ENCODE results near the gene MBOAT7. TPM values are rescaled to one million over a fixed set of nuclear protein-coding genes. Genes with fewer than 3 reads are reported as not detected.
A peak's percentile ranks its signal among the peaks of the same experiment; 100 is the strongest.

Gene MBOAT7
- total and polyA plus RNA-seq, 4 donors, result 10.3 to 31.5 (median 15.0) TPM

DNA sequence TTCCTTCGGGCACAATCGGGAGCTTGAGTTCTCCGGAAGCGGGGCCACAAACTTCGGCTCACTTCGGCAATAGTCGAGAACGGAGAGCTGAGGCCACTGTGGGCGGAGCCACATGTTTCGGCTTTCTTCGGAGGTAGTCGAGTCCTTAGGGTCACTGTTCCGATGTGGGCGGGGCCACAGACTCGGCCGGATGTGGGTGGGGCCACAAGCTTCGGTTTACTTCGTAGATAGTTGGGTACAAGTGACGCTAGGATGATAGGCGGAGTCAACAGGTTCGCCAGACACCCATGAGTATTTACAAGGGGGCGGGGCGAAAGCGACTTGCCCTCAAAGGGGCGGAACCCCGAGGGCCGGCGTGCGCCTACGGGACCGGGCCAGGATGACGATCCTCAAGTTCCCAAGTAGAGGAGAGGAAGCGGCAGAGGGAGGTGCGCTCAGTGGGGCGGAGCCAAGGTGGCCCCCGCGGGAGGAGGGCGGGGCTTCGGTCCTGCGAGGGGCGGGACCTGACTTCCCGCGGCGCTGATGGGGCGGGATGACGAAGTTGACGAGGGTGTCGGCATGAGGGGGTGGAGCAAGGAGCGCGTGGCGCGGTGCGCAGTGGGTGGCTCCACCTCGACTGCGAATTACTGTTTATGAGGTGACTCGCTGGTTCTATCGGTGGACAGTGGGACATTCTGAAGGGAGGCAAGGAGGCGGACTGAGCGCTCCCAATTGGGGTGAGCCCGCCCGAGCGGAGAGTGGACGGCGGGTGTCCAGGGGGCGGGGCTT, 539 bp upstream of the MBOAT7 start:
- no peaks in the 10 kb centered on the region for H3K27me3 ChIP-seq (ENCODE audit: control insufficient read depth in 4 of 4, insufficient read depth in 4 of 4, low read length in 3 of 4)
- under 1% methylated on average over 65 of the region's 65 CpGs for WGBS
- H3K9ac ChIP-seq (ENCODE audit: low read depth in 1 of 2, low read length in 2 of 2), result peak overlapping the region; percentile 77 to 96
- peaks cover 9 to 22% (median 15%) of the 10 kb centered on the region in 4 donors for H3K4me1 ChIP-seq (ENCODE audit: control insufficient read depth in 4 of 4, insufficient read depth in 4 of 4, low read length in 3 of 4)
- peak overlapping the region; percentile 58 to 80 (median 75) for H3K4me3 ChIP-seq (ENCODE audit: low read depth in 1 of 3, low read length in 3 of 3)
- TF ChIP-seq HNF4G (IDR thresholded peaks at IDR 0.05), result peak; percentile 84
- no peak for TF ChIP-seq NR2F2 (IDR thresholded peaks at IDR 0.05)
- peak; percentile 85 for TF ChIP-seq FOXA2 (IDR thresholded peaks at IDR 0.05)
- TF ChIP-seq, protein P1, sequence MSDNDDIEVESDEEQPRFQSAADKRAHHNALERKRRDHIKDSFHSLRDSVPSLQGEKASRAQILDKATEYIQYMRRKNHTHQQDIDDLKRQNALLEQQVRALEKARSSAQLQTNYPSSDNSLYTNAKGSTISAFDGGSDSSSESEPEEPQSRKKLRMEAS (IDR thresholded peaks at IDR 0.05), result peak; percentile 37
- peak in 1 of 2 donors; percentile 86 for TF ChIP-seq GABPA (IDR thresholded peaks at IDR 0.05 in 1 of 2, conservative IDR thresholded peaks at IDR 0.05 in 1 of 2)
- peak; percentile 68 for TF ChIP-seq EGR1 (IDR thresholded peaks at IDR 0.05; ENCODE audit: low read depth in 2 of 2)
- TF ChIP-seq ATF3 (IDR thresholded peaks at IDR 0.05), result no peak
- TF ChIP-seq RAD21 (IDR thresholded peaks at IDR 0.05), result no peak
- peak; percentile 78 for TF ChIP-seq FOXA1 (IDR thresholded peaks at IDR 0.05)
- TF ChIP-seq SP1 (IDR thresholded peaks at IDR 0.05), result peak; percentile 84
- TF ChIP-seq, protein P2, sequence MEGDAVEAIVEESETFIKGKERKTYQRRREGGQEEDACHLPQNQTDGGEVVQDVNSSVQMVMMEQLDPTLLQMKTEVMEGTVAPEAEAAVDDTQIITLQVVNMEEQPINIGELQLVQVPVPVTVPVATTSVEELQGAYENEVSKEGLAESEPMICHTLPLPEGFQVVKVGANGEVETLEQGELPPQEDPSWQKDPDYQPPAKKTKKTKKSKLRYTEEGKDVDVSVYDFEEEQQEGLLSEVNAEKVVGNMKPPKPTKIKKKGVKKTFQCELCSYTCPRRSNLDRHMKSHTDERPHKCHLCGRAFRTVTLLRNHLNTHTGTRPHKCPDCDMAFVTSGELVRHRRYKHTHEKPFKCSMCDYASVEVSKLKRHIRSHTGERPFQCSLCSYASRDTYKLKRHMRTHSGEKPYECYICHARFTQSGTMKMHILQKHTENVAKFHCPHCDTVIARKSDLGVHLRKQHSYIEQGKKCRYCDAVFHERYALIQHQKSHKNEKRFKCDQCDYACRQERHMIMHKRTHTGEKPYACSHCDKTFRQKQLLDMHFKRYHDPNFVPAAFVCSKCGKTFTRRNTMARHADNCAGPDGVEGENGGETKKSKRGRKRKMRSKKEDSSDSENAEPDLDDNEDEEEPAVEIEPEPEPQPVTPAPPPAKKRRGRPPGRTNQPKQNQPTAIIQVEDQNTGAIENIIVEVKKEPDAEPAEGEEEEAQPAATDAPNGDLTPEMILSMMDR (IDR thresholded peaks at IDR 0.05; ENCODE audit: low read depth, low read length, missing input control), result no peak
- TF ChIP-seq, protein P3, sequence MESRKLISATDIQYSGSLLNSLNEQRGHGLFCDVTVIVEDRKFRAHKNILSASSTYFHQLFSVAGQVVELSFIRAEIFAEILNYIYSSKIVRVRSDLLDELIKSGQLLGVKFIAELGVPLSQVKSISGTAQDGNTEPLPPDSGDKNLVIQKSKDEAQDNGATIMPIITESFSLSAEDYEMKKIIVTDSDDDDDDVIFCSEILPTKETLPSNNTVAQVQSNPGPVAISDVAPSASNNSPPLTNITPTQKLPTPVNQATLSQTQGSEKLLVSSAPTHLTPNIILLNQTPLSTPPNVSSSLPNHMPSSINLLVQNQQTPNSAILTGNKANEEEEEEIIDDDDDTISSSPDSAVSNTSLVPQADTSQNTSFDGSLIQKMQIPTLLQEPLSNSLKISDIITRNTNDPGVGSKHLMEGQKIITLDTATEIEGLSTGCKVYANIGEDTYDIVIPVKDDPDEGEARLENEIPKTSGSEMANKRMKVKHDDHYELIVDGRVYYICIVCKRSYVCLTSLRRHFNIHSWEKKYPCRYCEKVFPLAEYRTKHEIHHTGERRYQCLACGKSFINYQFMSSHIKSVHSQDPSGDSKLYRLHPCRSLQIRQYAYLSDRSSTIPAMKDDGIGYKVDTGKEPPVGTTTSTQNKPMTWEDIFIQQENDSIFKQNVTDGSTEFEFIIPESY (IDR thresholded peaks at IDR 0.05), result peak; percentile 95
- TF ChIP-seq JUND (IDR thresholded peaks at IDR 0.05), result peak; percentile 49 to 61
- peak in 1 of 2 donors; percentile 58 for TF ChIP-seq HNF4A (conservative IDR thresholded peaks at IDR 0.05)
- TF ChIP-seq RXRA (IDR thresholded peaks at IDR 0.05), result peak; percentile 54 to 65
- no peak for TF ChIP-seq TAF1 (conservative IDR thresholded peaks at IDR 0.05)
- TF ChIP-seq, protein P4, sequence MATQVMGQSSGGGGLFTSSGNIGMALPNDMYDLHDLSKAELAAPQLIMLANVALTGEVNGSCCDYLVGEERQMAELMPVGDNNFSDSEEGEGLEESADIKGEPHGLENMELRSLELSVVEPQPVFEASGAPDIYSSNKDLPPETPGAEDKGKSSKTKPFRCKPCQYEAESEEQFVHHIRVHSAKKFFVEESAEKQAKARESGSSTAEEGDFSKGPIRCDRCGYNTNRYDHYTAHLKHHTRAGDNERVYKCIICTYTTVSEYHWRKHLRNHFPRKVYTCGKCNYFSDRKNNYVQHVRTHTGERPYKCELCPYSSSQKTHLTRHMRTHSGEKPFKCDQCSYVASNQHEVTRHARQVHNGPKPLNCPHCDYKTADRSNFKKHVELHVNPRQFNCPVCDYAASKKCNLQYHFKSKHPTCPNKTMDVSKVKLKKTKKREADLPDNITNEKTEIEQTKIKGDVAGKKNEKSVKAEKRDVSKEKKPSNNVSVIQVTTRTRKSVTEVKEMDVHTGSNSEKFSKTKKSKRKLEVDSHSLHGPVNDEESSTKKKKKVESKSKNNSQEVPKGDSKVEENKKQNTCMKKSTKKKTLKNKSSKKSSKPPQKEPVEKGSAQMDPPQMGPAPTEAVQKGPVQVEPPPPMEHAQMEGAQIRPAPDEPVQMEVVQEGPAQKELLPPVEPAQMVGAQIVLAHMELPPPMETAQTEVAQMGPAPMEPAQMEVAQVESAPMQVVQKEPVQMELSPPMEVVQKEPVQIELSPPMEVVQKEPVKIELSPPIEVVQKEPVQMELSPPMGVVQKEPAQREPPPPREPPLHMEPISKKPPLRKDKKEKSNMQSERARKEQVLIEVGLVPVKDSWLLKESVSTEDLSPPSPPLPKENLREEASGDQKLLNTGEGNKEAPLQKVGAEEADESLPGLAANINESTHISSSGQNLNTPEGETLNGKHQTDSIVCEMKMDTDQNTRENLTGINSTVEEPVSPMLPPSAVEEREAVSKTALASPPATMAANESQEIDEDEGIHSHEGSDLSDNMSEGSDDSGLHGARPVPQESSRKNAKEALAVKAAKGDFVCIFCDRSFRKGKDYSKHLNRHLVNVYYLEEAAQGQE (IDR thresholded peaks at IDR 0.05), result peak; percentile 17
- TF ChIP-seq YY1 (IDR thresholded peaks at IDR 0.05), result peak; percentile 83
- H3K9me3 ChIP-seq (ENCODE audit: control insufficient read depth in 4 of 4, low read length in 3 of 4), result no peaks in the 10 kb centered on the region
- DNase-seq (ENCODE audit: low spot score), result peak; percentile 100
- H3K27ac ChIP-seq (ENCODE audit: low read depth in 1 of 2, low read length in 2 of 2), result peak overlapping the region; percentile 96 to 99
- H3K36me3 ChIP-seq (ENCODE audit: control insufficient read depth in 4 of 4, insufficient read depth in 3 of 4, low read depth in 1 of 4, low read length in 3 of 4), result peaks cover 2 to 14% (median 10%) of the 10 kb centered on the region in 4 donors
